NB4 (cell line): ENCODE measurements around the gene SLC16A9.
A peak's percentile ranks its signal among the peaks of the same experiment; 100 is the strongest.

Experiments used
- CTCF ChIP-seq: IDR thresholded peaks from one replicate; pipeline ENCODE4 v1.5.1; 2012; ENCODE audit warnings: low read depth, low read length
- MAX ChIP-seq: IDR thresholded peaks from 2 replicates; pipeline ENCODE4 v1.6.1; 2011; ENCODE audit warnings: low read depth, low read length

GRCh38 chr10:59719374-59719773 is 9.7 kb upstream of the SLC16A9 start:
- TF ChIP-seq CTCF (peak; percentile 13), MAX (no peak)
